Measurements from ENCODE around the gene VPS51. TPM values are rescaled to one million over a fixed set of nuclear protein-coding genes. Genes with fewer than 3 reads are reported as not detected.

The VPS51 gene
- total and polyA plus RNA-seq, 9 of the 15 experiments (the other 6 are each of a cell fraction or from before 2014, with no cell fraction given) = 1.8 to 143 (median 46.8) TPM

GRCh38 chr11:65086809-65087208 is 9.2 kb upstream of the VPS51 start:
- no peaks in the 10 kb centered on the region for H3K9me3 ChIP-seq (replicated peaks; ENCODE audit: control insufficient read depth, insufficient read depth, low read depth, low read length)
- no peaks in the 10 kb centered on the region; the same call in 1 of the 2 replicates for H4K20me1 ChIP-seq (replicated peaks; ENCODE audit: control insufficient read depth, insufficient read depth, low read length)
- ChIA-PET CTCF (ENCODE audit: low intra/inter-chr PET ratio) (no interaction called here), POLR2A (interaction anchor here (0.5 to 2.0 kb wide), 3 partner anchors 10 to 30 kb away, joined by 3 to 4 read pairs (median 3); partner anchors contain the start of gene ZNHIT2)
- intact Hi-C loops (cut with micrococcal nuclease) (no loop called here), in situ Hi-C loops (cut with MboI) (no loop called here)
- H3K4me2 ChIP-seq (ENCODE audit: insufficient read depth, low read length) = no peak overlapping the region
- DNase-seq (ENCODE audit: extremely low read depth in 1 of 4, low spot score in 3 of 4) (no peak), ATAC-seq (no peak), FAIRE-seq (no peak)
- no peaks in the 10 kb centered on the region; a peak in 1 of 5 replicates for H3K27me3 ChIP-seq (ENCODE audit: control insufficient read depth in 2 of 2, insufficient read depth in 2 of 2, low read length in 2 of 2)
- no peak overlapping the region for H3K4me3 ChIP-seq
- H2AFZ ChIP-seq (ENCODE audit: low read depth, low read length) = no peak overlapping the region
- H3K36me3 ChIP-seq (ENCODE audit: control insufficient read depth, insufficient read depth, low read length) = peaks cover 60% of the 10 kb centered on the region
- TF ChIP-seq MGA (IDR thresholded peaks at IDR 0.05) (no peak), RBM39 (optimal IDR thresholded peaks at IDR 0.05; ENCODE audit: low read depth, low read length) (no peak), XRCC3 (IDR thresholded peaks at IDR 0.05) (no peak), NR1H2 (CRISPR knock-in tag; IDR thresholded peaks at IDR 0.05) (no peak), IRF9 (tag; IDR thresholded peaks at IDR 0.05) (no peak), ESRRB (CRISPR knock-in tag; IDR thresholded peaks at IDR 0.05; ENCODE audit: borderline replicate concordance) (no peak), DEAF1 (CRISPR knock-in tag; IDR thresholded peaks at IDR 0.05) (no peak), MECOM (CRISPR knock-in tag; IDR thresholded peaks at IDR 0.05) (no peak)
- H3K4me1 ChIP-seq (replicated peaks in 1 of 2; ENCODE audit: control insufficient read depth in 2 of 2, insufficient read depth in 2 of 2, low read length in 2 of 2) = peaks cover 13 to 20% of the 10 kb centered on the region in 2 experiments
- no peak overlapping the region for H3K27ac ChIP-seq (ENCODE audit: extremely low read depth, low read depth, low read length)
- no peaks in the 10 kb centered on the region for H3K9me1 ChIP-seq (ENCODE audit: control insufficient read depth, insufficient read depth, low read length)
- no peak overlapping the region for H3K9ac ChIP-seq (ENCODE audit: insufficient read depth in 1 of 2, low read depth in 2 of 2, low read length in 2 of 2)
- 87% methylated on average over 9 of the region's 9 CpGs for WGBS (ENCODE audit: insufficient coverage, low coverage, missing lambda C conversion rate)
- BruUV-seq (replicated peaks) = no TSS peak
- peaks cover 36% of the 10 kb centered on the region for H3K79me2 ChIP-seq (ENCODE audit: control insufficient read depth, insufficient read depth, low read length)

All from K562 (cell line).